HUES64 (cell line): ENCODE measurements around the gene PPEF1.
"Not testable (repeated sequence)": the region's sequence is repeated elsewhere in the genome, so short reads cannot be mapped to it uniquely, and the experiment has no call there.

Experiments used
- H3K27ac ChIP-seq: 2 replicates; pipeline ENCODE4 v1.7.0; 2013; ENCODE audit warnings: low read depth, low read length, inconsistent platforms
- H3K27me3 ChIP-seq: 2 replicates; pipeline ENCODE4 v1.6.1; 2013; ENCODE audit warnings: mild to moderate bottlenecking, low read length; ENCODE audit not compliant: insufficient read depth
- H3K36me3 ChIP-seq: 2 replicates; pipeline ENCODE4 v1.6.1; 2013; ENCODE audit warnings: mild to moderate bottlenecking, low read length; ENCODE audit not compliant: insufficient read depth
- H3K4me1 ChIP-seq: 2 replicates; pipeline ENCODE4 v1.6.1; 2013; ENCODE audit warnings: mild to moderate bottlenecking, low read length, moderate library complexity; ENCODE audit not compliant: insufficient read depth
- H3K4me3 ChIP-seq: 2 replicates; pipeline ENCODE4 v1.5.1; 2013; ENCODE audit warnings: mild to moderate bottlenecking, low read length, moderate library complexity
- H3K9ac ChIP-seq: 2 replicates; pipeline ENCODE4 v1.6.1; 2013; ENCODE audit warnings: mild to moderate bottlenecking, low read depth, low read length
- H3K9me3 ChIP-seq: 2 replicates; pipeline ENCODE4 v1.6.1; 2013; ENCODE audit warnings: low read depth, low read length; ENCODE audit not compliant: insufficient read depth
- WGBS: fragments of 150-250, 120-280 bp; methylation state at CpG from one replicate; pipeline ENCODE4 v1.1.7; 2013; ENCODE audit warnings: missing lambda C conversion rate; 5-methylcytosine and 5-hydroxymethylcytosine counted together

PPEF1 gene

DNA sequence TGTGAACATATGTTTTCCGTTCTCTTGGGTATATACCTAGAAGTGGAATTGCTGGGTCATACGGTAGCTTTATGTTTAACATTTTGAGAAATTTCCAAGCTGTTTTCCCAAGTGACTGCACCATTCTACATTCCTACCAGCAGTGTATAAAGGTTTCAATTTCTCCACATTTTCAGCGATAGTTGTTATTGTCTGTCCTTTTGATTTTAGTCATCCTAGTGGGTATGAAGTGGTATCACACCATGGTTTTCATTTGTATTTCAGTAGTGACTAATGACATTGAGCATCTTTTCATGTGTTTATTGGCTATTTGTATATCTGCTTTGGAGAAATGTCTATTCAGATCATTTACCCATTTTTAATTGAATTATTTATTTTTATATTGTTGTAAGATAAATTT lies 2.4 kb downstream of the PPEF1 start:
- no peaks in the 10 kb centered on the region for H3K27me3 ChIP-seq
- H3K9ac ChIP-seq: no peak overlapping the region
- 100% methylated on average over 3 of the region's 3 CpGs for WGBS
- H3K27ac ChIP-seq: no peak overlapping the region
- H3K4me3 ChIP-seq: no peak overlapping the region
- H3K9me3 ChIP-seq: no peaks in the 10 kb centered on the region
- no peaks in the 10 kb centered on the region for H3K4me1 ChIP-seq
- no peaks in the 10 kb centered on the region for H3K36me3 ChIP-seq

DNA sequence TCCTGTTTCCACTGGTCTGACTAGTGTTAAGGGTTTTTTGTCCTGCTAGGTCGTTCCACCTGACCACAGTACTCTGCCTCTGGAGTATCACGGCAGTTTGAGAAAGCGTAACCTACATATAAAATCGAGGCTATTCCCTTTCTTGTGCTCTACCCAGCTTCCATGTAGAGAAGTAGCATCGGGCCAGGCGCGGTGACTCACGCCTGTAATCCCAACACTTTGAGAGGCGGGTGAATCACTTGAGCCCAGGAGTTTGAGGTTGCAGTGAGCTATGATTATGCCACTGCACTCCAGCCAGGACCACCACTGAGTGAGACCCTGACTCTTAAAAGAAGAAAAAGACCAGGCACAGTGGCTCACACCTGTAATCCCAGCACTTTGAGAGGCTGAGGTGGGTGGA lies 7.5 kb downstream of the PPEF1 start:
- H3K9ac ChIP-seq: no peak overlapping the region
- no peak overlapping the region for H3K27ac ChIP-seq
- no peaks in the 10 kb centered on the region for H3K4me1 ChIP-seq
- H3K9me3 ChIP-seq: no peaks in the 10 kb centered on the region
- no peak overlapping the region for H3K4me3 ChIP-seq
- no peaks in the 10 kb centered on the region for H3K27me3 ChIP-seq
- 85% methylated on average over 9 of the region's 9 CpGs for WGBS
- no peaks in the 10 kb centered on the region for H3K36me3 ChIP-seq

DNA sequence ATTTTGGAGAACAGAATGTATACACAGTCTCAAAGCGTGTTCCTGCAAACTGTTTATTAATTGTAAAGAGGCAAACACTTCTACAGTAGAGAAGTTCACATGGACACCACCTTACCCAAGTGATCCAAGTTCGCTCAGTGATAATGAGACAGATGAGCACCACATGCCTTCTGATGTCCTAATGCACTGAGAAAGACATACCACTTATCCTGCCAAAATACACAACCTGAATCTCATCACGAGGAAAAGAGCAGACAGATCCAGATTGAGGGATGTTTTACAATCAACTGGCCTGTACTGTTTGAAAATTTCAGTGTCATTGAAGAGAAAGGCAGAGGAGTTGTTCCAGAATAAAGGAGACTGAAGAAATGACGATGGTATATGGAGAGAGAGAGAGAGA lies 12.4 kb downstream of the PPEF1 start:
- Histone ChIP-seq H3K4me3 (no peak overlapping the region), H3K36me3 (no peaks in the 10 kb centered on the region), H3K4me1 (no peaks in the 10 kb centered on the region), H3K9ac (no peak overlapping the region), H3K27me3 (no peaks in the 10 kb centered on the region), H3K9me3 (no peaks in the 10 kb centered on the region), H3K27ac (no peak overlapping the region)
- 97% methylated on average over 2 of the region's 4 CpGs for WGBS

DNA sequence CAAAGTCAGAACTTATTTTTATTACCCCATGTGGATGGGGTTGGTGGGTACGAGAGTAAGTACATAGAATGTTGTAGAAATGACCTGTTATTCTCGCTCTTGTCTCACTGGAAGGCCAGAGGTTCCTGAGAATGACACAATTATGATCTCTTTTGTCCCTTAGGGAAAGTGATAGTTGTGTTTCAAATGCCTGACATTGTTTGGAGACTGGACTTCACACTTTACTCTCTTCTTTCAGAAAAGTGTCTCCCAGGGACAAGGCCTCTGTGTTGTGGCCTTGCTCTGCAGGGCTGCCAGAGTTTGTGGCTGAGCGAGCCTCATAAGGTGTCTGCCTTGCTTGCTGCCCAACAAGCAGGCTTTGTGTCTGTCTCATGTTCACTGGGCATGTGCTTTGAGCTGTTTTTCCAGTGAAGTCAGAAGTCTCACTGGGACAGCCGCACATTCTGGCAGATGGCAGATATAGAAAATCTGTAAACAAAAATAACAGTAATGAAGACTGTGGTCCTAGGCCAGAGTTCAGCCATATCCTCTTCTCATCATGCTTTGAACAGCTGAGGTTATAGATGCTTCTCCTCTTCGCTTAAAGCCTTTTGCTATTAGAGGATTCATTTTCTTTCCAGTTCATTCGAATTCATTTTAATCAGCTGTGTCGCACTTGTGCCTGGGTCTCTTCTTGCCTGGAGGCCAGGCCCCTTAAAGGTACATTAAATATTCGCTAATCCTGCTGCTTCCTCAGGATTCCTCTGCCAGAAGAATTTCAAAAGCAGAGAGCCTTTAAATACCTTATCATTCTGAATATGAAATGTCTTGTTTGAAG lies 14.4 kb downstream of the PPEF1 start:
- Histone ChIP-seq H3K4me3 (no peak overlapping the region), H3K9ac (no peak overlapping the region), H3K27ac (no peak overlapping the region), H3K27me3 (no peaks in the 10 kb centered on the region), H3K9me3 (no peaks in the 10 kb centered on the region), H3K4me1 (no peaks in the 10 kb centered on the region), H3K36me3 (no peaks in the 10 kb centered on the region)
- 85% methylated on average over 7 of the region's 8 CpGs for WGBS

DNA sequence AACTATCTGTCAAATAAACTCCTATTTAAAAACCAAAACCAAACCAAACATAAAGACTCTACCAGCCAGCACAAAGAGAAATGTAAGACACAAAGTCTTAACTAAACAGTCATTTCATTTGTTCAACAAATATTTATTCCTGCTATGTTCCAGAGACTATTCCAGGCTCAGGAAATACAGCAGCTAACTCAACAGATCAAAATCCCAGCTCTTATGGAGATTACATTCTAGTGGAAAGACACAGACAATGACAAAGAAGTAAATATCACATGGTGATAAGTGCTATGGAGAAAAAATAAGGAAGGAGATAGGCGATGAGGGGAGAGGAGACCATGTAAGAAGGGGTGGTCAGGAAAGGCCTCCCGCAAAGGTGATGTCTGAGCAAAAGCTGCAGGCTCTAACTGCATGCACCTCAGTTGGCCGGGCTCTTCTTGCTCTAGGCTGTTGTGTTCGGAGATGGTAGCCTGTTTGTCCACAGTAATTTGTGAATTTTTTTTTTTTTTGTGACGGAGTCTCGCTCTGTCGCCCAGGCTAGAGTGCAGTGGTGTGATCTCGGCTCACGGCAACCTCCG lies 15.1 kb downstream of the PPEF1 start:
- Histone ChIP-seq H3K9me3 (no peaks in the 10 kb centered on the region), H3K27ac (no peak overlapping the region), H3K27me3 (no peaks in the 10 kb centered on the region), H3K4me3 (no peak overlapping the region), H3K36me3 (no peaks in the 10 kb centered on the region), H3K9ac (no peak overlapping the region), H3K4me1 (no peaks in the 10 kb centered on the region)
- 92% methylated on average over 10 of the region's 10 CpGs for WGBS

DNA sequence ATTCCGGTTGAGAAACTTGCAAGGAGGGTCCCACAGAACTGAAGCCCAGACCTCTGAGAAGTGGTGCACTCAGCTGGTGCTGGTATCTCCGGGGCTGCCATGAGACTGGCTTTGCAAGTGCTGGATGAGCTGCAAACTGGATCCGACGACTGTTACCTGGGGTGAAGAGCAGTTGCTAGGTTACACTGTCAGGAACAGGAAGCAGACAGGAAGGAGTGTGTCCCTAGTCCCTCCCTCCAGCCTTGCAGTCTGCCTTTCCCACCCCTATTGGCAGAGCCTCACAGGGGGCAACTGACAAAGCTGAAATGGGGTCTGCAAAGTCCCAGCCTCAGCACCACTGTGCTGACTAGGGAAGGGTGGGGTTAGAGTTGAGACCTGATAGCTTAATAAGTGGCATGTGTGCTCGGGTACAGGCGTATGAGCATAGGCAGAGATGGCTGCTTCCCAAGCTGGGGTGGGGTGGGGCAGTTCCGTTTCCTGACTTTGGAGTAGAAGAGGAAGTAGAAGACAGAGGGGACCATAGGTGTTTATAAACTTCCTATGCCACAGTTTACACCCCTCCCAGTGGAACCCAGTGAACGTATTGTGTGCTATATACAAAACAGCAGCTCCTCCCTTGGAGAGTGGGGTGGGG lies 18.0 kb downstream of the PPEF1 start:
- H3K27ac ChIP-seq: no peak overlapping the region
- H3K27me3 ChIP-seq: no peaks in the 10 kb centered on the region
- H3K9ac ChIP-seq: no peak overlapping the region
- no peaks in the 10 kb centered on the region for H3K9me3 ChIP-seq
- H3K4me1 ChIP-seq: no peaks in the 10 kb centered on the region
- H3K4me3 ChIP-seq: no peak overlapping the region
- H3K36me3 ChIP-seq: no peaks in the 10 kb centered on the region
- 73% methylated on average over 7 of the region's 8 CpGs for WGBS

DNA sequence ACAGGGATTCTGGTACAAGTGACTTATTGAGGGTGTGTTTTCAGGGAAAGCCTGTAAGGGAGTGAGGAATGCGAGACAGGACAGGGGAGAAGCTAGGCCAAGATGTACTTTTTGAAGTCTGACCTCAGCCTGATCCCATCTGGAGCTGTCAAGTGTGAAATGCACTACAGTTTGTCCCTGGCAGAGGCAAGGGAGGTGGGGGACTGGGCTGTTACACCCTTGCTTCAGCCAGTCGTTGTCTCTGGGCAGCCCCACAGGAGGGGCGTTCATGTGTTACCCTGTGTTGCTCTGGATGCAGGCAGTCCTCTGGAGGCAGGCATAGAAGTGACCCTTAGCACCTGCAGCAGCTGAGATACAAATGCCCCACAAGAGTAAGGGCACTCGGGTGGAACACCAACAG lies 25.8 kb downstream of the PPEF1 start:
- 77% methylated on average over 3 of the region's 4 CpGs for WGBS
- H3K9ac ChIP-seq: no peak overlapping the region
- H3K27me3 ChIP-seq: no peaks in the 10 kb centered on the region
- no peaks in the 10 kb centered on the region for H3K4me1 ChIP-seq
- H3K4me3 ChIP-seq: no peak overlapping the region
- no peaks in the 10 kb centered on the region for H3K36me3 ChIP-seq
- no peaks in the 10 kb centered on the region for H3K9me3 ChIP-seq
- no peak overlapping the region for H3K27ac ChIP-seq

DNA sequence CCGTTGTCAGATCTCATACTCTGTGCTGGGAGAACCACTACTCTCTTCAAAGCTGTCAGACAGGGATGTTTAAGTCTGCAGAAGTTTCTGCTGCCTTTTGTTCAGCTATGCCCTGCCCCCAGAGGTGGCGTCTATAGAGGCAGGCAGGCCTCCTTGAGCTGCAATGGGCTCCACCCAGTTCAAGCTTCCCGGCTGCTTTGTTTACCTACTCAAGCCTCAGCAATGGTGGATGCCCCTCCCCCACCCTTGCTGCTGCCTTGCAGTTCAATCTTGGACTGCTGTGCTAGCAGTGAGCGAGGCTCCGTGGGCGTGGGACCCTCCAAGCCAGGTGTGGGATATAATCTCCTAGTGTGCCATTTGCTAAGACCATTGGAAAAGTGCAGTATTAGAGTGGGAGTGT lies 32.2 kb downstream of the PPEF1 start:
- not testable (repeated sequence) for H3K9me3 ChIP-seq, H3K4me3 ChIP-seq, H3K9ac ChIP-seq, H3K27me3 ChIP-seq, H3K4me1 ChIP-seq, H3K27ac ChIP-seq, H3K36me3 ChIP-seq
- 76% methylated on average over 6 of the region's 6 CpGs for WGBS

DNA sequence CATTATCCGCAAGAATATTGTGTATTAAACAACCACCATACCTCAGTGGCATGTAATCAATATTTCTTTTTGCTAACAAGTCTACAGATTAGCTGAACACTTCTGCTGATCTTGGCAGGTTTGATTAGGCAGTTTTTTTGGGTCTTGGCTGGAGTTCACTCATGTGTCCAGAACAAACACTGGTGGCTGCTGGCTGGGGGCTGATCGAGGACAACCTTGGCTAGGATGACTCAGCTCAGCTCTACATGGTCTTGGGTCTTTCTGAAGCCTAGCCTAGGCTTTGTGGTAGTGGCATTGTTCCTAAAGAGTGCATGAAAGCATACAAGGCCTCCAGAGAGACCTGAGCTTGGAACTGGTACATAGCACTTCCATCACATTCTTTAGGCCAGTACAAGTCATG lies 41.1 kb downstream of the PPEF1 start:
- WGBS: 92% methylated on average over 1 of the region's 2 CpGs
- Histone ChIP-seq H3K4me1 (no peaks in the 10 kb centered on the region), H3K36me3 (no peaks in the 10 kb centered on the region), H3K27me3 (no peaks in the 10 kb centered on the region), H3K27ac (no peak overlapping the region), H3K9ac (no peak overlapping the region), H3K9me3 (no peaks in the 10 kb centered on the region), H3K4me3 (no peak overlapping the region)

DNA sequence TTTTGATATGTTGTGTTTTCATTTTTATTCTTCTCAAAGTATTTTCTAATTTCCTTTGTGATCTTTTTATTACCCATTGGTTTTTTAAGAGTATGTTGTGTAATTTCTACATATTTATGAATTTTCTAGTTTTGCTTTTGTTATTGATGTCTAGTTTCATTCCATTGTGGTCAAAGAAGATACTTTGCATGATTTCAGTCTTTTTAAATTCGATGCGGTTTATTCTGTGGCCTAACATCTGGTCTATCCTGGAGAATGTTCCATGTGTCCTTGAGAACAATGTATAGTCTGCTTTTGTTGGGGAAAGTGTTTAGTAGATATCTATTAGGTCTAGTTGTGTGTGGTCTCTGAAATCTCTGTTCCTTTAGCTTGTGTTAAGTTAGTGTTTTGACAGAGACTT lies 46.2 kb downstream of the PPEF1 start:
- no peaks in the 10 kb centered on the region for H3K9me3 ChIP-seq
- peaks cover 17% of the 10 kb centered on the region; the same call in 1 of the 2 replicates for H3K4me1 ChIP-seq
- H3K4me3 ChIP-seq: no peak overlapping the region
- no peaks in the 10 kb centered on the region for H3K36me3 ChIP-seq
- no peaks in the 10 kb centered on the region for H3K27me3 ChIP-seq
- no peak overlapping the region for H3K9ac ChIP-seq
- 95% methylated on average over 2 of the region's 2 CpGs for WGBS
- no peak overlapping the region for H3K27ac ChIP-seq

DNA sequence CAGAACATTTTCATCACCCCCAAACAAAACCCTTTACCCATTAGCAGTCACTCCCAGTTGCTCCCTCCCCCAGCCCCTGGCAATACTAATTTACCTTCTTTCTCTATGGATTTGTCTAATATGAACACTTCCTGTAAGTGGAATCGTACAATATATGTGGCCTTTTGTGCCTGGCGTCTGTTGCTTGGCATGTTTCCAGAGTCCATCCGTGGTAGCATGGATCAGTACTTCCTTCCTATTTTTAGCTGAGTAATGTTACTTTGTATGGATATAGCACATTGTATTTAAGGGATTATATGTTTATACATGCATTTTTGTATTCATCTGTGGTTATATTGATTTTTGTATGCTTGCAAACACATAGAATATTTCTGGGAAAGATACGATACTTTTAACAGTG lies 48.2 kb downstream of the PPEF1 start:
- 97% methylated on average over 3 of the region's 4 CpGs for WGBS

More for the DNA sequence above, 48.2 kb downstream of the PPEF1 start:
- Histone ChIP-seq H3K4me3 (no peak overlapping the region), H3K36me3 (no peaks in the 10 kb centered on the region), H3K27ac (no peak overlapping the region), H3K27me3 (no peaks in the 10 kb centered on the region), H3K4me1 (peaks cover 21% of the 10 kb centered on the region; the same call in 1 of the 2 replicates), H3K9me3 (no peaks in the 10 kb centered on the region), H3K9ac (no peak overlapping the region)
